HG02588 (cell line): ENCODE data around the gene OR4D11.
"Not testable (repeated sequence)": the region's sequence is repeated elsewhere in the genome, so short reads cannot be mapped to it uniquely, and the experiment has no call there.

ENCODE experiments used
- ATAC-seq: cut with Tn5 transposase; IDR thresholded peaks from one replicate; pipeline ENCODE4 v1.9.1; 2021; ENCODE audit warnings: mild to moderate bottlenecking, moderate library complexity; ENCODE audit not compliant: unreplicated experiment

The OR4D11 gene

DNA sequence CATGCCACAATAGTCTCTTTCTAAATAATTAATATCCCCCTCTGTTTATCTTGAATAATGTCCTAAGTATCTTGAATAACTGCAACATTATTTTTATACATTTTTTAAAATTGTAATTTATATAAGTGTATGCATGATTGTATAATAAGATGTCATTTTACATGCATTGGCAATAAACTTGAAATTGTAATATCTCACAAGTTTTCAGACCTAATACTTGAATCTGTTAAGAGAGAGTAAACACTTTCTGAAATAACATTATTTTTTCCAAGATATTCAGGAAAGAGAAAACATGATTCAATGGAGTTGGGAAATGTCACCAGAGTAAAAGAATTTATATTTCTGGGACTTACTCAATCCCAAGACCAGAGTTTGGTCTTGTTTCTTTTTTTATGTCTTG is at the start of gene OR4D11:
OR4D11 (plus strand) TSS at position 301 of the 400 bp plus-strand sequence; CDS start at position 301, 0 bp downstream.
- ATAC-seq = no peak

DNA sequence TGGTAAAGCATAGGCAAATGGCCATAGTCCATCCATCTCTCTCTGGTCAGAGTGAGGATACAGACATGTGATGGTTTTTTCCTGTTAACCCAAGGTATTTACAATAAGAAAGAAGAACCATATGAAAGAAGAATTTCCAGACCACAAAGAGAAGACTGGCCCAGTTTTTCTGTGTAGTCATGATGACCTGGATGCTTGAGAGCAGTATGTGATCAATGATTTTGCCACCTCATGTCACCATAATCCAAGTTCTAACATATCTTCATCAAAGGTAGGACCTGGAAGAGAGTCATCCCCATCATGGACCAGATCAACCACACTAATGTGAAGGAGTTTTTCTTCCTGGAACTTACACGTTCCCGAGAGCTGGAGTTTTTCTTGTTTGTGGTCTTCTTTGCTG is 46.7 kb upstream of the OR4D11 start, which contains the start of gene OR4D6:
OR4D6 (plus strand) TSS at position 301 of the 400 bp plus-strand sequence; CDS start at position 301, 0 bp downstream.
- ATAC-seq = no peak

DNA sequence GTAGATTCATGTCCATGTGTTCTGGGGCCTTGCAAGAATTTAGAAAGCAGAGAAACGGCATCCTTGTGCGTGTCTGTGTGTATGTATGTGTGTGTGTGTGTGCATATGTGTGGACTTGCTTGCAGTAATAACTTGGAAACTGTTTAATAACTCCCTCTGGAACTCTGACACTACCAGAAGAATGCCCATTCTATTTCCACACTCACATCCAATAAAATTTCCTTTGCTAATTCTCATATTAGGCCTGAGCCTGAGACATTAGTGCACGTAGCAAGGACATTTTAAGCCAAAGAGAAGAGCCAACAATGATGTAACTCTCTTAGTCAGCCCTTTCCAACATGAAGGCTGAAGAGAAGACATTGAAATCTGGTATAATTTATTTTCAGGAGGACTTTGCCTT is 43.5 kb upstream of the OR4D11 start:
- no peak for ATAC-seq

DNA sequence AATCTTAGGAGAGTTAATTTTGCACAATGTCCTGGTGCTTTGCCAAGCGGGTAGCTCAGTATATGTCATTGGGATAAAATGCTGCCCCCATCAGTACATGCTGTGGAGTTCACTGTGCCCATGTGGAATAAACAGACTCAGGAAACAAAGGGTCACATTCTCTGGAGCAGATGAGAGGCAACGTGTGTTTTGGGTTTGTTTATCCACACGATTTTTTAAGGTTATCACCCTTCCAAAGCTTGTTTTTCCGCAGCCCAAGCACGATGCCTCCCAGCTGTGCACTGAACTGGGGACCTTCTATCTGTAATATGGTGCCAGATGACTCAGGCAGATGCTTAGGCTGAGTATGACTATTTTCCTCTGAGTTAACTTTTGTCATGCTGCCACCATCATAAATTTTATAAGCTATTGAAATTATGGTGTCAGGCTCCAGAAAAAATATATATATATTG is 40.2 kb upstream of the OR4D11 start:
- no peak for ATAC-seq

DNA sequence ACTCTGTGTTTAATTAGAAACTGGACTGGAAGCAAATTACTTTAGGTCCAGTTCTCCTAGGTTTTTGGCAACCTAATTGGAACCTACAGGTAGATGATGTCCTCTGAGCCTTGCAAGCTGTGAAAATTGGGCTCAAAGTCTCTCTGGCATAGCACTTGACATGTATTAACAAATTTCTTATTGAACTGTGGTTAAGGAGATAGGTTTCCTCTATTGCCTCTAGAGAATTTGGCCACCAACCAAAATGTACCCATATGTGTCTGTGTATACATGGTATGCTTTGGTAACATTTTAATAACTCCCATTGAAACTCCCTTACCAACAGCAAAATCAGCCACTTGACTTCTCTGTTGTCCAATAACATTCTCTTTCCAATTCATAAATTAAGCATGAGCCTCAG is 30.4 kb upstream of the OR4D11 start, which contains the start of gene OR4D10:
OR4D10 (plus strand) TSS at position 301 of the 400 bp plus-strand sequence. CDS start 4,115 bp downstream, outside the sequence.
- no peak for ATAC-seq

DNA sequence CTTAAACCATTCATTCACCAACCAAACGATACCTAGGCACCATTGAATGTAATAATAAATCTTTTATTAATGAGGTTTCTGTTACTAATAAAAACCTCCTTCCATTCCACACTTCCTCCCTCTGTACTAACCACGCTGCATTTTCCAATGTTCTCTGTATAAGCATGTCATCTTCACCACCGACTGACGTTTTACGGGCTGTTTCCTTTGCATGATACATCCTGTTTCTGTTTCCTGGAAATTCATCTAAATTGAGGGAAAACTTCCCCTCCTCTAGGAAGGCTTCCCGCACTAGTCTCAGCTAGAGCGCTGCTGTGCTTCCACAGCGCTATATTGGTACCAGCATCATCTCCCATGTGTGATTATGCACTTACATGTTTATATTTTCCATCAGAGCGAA is 28.2 kb upstream of the OR4D11 start:
- no peak for ATAC-seq

DNA sequence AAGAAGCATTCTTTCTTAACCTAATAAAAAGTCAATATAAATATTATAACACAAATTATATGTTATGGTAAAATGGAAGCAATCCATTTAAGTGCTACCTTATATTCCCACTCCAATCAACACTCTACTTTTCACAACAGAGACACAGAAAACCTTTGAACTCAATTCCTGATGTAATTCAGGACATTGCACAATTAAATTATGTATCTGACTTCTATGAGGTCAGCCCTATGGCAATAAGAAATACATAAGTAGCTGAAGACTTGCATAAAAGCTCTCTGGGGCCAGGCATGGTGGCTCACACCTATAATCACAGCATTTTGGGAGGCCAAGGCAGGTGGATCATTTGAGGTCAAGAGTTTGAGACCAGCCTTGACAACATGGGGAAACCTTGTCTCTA is 23.5 kb upstream of the OR4D11 start:
- ATAC-seq = no peak

DNA sequence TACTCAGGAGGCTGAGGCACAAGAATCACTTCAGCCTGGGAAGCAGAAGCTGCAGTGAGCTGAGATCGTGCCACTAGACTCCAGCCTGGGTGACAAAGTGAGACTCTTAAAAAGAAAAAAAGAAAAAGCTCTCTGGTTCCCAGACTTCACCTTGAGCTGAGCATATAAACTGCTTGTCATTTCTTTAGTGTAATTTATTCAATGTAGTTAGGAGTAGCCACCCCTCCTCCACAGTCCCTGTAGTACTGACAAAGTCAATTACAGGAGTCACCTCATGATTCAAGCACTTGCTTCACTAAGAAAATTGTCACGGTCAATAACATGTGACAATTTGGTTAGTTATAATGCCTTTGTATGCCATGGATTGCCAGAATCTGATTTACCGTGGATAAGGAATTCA is 23.0 kb upstream of the OR4D11 start:
- no peak for ATAC-seq

DNA sequence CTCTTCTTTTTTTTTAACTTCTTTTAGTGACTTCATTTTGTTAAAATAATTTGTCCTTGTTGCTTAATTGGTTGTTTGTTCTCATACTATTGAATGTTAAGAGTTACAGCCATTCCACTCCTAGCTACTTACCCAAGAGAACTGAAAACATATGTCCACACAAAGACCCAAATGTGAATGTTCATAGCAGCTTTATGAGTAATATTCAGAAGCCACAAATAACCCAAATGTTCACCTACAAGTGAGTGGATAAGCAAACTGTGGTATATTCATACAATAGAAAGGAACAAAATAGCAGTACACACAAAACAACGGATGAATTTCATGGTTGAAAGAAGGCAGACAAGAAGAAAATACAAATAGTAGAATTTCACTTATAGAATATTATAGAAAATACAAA is 1.4 kb upstream of the OR4D11 start:
- no peak for ATAC-seq

DNA sequence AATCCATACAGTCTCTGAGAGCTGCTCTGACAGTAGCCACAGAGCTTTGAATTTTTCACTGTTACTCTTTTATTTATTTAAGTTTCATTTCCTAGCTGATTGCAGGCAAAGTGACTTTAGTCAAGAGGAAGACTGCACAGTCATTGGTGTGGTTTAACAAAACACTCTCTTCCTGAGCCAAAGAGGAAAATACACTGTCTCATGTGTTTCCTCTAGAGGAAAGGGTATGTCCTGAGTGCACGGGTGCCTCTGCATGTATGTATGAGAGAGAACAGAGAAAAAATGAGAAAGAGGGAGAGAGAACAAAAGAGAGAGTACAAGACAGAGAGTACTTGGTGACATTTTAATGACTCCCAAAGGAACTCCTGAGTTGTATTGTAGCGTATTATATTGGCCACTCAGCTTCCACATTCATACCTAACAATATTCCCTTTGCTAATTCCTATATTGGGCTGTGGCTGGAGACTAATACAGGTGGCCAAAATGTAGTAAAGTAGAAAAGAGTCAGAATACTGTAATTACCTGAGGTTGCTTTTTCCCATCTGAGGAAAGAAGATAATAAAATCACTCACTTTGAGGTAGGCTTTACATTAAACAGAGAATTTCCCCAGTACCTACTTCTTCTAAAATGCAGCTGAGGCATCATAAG is 7.7 kb downstream of the OR4D11 start, which contains the start of gene OR4D9:
OR4D9 (plus strand) TSS at position 599 of the 649 bp plus-strand sequence. CDS start 3,374 bp downstream, outside the sequence.
- ATAC-seq = no peak

DNA sequence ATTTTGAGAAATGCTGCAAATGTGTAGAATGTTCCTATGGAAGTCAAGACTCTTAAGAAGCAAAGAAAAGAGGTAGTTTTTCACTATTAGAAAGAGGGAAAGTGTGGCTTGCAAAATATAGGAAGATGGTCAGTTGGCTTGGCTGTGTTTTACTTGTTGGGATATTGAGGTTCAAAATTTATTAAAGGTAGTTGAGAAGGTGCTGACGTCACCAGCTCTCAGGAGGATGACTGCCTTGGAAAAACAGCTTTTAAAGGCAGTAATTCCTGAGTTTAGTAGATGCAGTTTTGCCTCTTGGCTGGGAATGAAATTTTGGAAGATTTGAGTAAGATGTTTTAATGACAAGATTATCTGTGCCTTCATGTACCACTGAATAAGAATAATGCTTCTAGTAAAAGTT is 8.3 kb downstream of the OR4D11 start:
- ATAC-seq = no peak

DNA sequence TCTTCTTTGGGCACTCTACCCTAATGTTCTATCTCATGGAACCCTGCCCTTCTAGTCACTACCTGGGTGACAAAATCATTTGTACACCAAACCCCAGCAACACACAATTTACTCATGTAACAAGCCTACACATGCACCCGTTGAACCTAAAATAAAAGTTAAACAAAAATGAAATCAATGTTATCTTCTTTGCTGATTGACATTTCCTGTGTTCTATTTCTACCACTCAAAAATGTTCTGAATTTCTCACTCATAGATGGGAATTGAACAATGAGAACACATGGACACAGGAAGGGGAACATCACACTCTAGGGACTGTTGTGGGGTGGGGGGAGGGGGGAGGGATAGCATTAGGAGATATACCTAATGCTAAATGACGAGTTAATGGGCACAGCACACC is 16.8 kb downstream of the OR4D11 start:
- ATAC-seq = not testable (repeated sequence)

DNA sequence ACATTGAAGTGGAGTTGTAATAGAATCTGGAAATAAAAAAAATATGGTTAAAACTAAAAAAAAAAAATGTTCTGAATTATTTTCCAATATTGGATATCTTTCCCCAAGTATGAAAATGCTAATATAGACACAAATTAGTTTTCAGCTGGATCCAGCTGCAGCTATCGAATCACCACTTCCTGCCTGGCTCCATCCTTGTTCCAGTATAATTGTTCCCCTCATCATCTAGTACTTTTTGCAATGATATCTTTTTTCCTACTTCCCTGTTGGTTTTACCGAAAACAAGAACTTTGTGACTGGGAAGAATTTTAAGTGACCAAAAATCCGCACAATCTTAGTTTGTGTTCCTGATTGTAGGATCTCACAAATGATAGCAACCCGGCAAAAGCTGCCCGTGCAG is 17.4 kb downstream of the OR4D11 start:
- ATAC-seq = no peak

DNA sequence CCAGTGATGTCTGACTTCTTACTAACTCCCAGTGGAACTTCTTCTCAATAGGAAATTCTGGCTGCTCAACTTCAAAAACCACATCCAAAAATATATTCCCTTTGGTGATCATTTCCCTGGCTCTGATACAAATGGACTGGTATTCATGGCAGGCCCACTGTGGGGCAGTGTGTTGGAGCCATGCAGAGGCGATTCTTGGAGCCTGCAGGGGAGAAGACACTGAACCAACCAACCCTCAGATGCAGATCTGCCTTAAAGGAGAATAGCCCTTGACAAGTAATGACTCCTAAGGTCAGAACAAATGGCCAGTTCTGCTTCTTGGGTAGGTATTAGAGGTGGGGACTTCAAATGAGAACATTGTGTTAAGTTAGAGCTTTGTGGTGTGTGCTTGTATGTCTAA is 20.2 kb downstream of the OR4D11 start:
- ATAC-seq = no peak

DNA sequence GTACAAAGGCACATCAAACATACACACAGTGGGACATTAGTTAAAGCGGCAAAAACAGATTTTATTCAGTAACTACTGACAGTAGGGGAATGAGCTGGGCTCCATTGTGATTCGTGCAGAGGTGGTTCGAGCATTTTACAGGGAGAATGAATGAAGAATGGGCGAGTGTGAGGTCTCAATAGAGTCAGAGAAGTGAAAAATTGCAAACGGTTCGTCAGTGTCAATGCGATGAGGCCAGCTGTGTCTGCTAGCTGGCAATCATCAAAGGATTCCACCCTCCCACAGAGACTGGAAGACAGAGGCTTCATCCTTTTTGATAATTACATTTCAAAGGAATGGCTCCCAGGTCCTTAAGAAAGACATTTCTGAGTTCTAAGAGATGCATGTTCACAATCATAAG is 25.3 kb downstream of the OR4D11 start:
- no peak for ATAC-seq

DNA sequence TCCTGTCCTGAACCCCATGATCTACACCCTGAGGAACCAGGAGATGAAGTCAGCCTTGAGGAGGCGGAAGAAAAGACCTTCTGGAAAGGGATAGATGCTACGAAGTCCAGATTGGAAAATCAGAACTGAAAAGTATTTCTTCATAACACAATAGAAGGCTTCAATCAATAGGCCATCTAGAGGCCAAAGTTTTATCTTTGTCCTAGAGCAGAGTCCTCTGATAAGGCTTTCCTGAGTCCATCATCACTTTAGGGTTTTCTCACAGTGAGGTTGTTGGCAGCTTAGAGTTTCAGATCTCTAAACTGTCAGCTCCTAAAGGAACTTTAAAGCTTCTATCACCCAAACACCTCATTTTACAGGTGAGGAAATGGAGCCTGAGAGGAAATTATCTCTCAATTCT is 29.2 kb downstream of the OR4D11 start:
- no peak for ATAC-seq

DNA sequence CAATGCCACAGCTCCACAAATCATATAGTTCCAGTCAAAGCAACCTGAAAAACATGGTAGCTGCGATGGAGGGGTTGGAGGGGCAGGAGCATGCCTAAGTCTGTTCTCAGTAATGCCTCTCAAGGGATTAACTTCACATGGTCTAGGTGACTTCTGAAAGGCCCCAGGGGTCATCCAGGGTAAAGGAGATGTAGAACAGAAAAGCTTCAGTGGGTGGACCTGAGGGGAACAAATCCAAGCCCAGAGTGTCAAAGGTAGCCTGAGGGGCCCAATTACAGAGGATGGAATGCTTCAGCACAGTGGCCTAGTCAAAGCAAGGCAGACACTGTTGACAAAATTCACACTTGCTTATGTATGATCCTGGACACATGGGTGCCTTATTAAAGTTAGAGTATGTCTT is 31.3 kb downstream of the OR4D11 start:
- no peak for ATAC-seq

DNA sequence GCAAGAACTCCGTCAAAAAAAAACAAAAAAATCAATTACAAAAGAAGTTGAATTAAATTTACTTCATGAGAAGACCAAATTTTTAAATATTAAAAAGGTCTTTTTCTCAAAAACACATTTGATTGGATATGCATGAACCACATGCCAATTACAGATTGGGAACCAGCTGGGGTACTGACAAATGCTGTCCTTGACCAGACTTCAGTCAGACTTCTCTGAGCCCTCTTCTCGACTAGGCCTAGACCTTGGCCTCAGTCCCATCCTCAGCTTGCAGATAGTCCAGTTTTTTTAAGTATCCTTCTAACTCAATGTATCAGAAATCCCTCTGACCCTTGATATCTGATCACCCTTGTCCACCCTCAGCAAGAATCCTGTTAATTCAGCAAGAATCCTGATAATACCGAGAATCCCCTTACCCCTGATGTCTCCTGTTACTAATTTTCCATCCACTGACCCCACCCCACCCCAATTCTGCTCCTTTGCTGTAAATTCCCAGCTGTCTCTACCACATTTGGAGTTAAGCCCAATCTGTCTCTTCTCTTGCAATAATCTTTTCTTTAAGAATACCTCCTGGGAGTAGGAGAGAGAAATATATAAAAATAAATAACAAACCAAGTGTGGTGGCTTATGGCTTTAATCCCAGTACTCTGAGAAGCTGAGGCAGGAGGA is 38.9 kb downstream of the OR4D11 start:
- ATAC-seq = no peak

DNA sequence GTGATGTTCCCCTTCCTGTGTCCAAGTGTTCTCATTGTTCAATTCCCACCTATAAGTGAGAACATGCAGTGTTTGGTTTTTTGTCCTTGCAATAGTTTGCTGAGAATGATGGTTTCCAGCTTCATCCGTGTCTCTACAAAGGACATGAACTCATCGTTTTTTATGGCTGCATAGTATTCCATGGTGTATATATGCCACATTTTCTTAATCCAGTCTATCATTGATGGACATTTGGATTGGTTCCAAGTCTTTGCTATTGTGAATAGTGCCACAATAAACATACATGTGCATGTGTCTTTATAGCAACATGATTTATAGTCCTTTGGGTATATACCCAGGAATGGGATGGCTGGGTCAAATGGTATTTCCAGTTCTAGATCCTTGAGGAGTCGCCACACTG is 40.3 kb downstream of the OR4D11 start:
- not testable (repeated sequence) for ATAC-seq

DNA sequence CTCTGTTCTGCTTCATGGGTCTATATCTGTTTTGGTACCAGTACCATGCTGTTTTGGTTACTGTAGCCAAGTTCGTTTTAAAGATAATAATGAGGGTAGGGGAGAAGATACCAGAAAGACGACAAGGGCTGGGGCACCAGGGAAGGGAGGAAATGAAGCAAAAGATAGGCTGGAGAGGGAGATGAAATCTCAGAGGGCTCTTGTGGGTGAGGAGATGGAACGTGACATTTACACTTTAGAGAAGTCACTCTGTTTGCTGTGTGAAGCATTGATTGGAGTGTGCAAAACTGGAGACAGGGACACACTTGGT is 41.4 kb downstream of the OR4D11 start:
- ATAC-seq = no peak

DNA sequence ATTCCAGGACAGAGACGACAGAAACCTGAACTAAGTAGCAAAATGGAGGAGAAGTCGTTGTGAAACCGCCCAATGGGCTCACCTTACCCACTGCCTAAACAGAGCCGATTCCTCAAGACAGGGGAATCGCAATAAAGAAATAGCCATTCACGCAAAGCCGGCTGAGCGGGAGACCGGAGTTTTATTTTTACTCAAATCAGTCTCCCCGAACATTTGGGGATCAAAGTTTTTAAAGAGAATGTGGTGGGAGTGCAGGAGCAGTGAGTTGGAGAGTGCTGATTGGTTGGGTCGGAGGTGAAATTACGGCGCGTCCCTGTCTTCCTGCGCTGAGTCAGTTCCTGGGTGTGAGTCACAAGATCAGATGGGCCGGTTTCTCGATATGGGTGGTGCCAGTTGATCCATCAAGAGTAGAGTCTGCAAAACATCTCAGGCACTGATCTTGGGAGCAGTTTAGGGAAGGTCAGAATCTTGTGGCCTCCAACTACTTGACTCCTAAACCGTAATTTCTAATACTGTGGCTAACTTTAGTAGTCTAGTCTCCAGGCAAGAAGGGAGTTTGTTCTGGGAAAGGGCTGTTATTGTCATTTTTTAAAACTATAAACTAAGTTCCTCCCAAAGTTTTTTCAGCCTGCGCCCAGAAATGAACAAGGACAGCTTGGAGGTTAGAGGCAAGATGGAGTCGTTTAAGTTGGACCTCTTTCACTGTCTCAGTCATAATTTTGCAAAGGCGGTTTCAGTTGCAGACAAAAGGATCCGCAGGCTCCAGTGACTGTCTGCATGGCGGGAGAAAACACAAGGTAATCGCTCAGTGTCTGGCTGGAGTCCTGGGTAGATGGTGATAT is 42.0 kb downstream of the OR4D11 start:
- ATAC-seq = no peak
